ENCODE measurements around the gene ABHD8.

GRCh38 chr19:17339088-17339741 lies 36.0 kb upstream of the ABHD8 start:
- TF ChIP-seq CTCF (IDR thresholded peaks at IDR 0.05; ENCODE audit: insufficient read depth, low read depth, low read length) (no peak), EZH2 (IDR thresholded peaks at IDR 0.05; ENCODE audit: insufficient read depth, low read length) (no peak)

All from astrocyte (in vitro differentiated cells and primary cell).